Neutrophil (primary cell): ENCODE results near the gene OR10J4.

Experiments
- H3K27ac ChIP-seq: fragments of 200-600 bp; sonication (generic); 2 replicates; pipeline ENCODE4 v1.5.1; 2016; ENCODE audit warnings: mild to moderate bottlenecking, moderate library complexity
- H3K27me3 ChIP-seq: fragments of 200-600 bp; sonication (generic); 2 replicates; pipeline ENCODE4 v1.6.0; 2016; ENCODE audit warnings: mild to moderate bottlenecking
- H3K36me3 ChIP-seq: fragments of 200-600 bp; sonication (generic); 2 replicates; pipeline ENCODE4 v1.5.1; 2017
- H3K4me1 ChIP-seq, 2 experiments: fragments of 200-600 bp in 1 of 2; sonication (generic) in 1 of 2; 1 replicate in 1 of 2; 2 replicates in 1 of 2; pipeline versions ENCODE4 v1.5.1 to v1.6.1; 2013 to 2016; ENCODE audit warnings: low read depth in 1 of 2, low read length in 1 of 2, mild to moderate bottlenecking in 1 of 2, moderate library complexity in 1 of 2; ENCODE audit not compliant: control insufficient read depth in 1 of 2, insufficient read depth in 1 of 2
- H3K4me3 ChIP-seq, 2 experiments: fragments of 200-600 bp in 1 of 2; sonication (generic) in 1 of 2; 1 replicate in 1 of 2; 2 replicates in 1 of 2; pipeline ENCODE4 v1.5.1; 2013 to 2016; ENCODE audit warnings: low read depth in 1 of 2, low read length in 1 of 2, mild to moderate bottlenecking in 1 of 2, moderate library complexity in 1 of 2
- H3K9me3 ChIP-seq: fragments of 200-600 bp; sonication (generic); 2 replicates; pipeline ENCODE4 v1.5.1; 2016
- TF ChIP-seq, protein P1 (sequence below): fragments of 200-600 bp; sonication (generic); IDR thresholded peaks from 2 replicates; pipeline ENCODE4 v1.5.1; 2016; ENCODE audit warnings: antibody characterized with exemption

The OR10J4 gene

DNA sequence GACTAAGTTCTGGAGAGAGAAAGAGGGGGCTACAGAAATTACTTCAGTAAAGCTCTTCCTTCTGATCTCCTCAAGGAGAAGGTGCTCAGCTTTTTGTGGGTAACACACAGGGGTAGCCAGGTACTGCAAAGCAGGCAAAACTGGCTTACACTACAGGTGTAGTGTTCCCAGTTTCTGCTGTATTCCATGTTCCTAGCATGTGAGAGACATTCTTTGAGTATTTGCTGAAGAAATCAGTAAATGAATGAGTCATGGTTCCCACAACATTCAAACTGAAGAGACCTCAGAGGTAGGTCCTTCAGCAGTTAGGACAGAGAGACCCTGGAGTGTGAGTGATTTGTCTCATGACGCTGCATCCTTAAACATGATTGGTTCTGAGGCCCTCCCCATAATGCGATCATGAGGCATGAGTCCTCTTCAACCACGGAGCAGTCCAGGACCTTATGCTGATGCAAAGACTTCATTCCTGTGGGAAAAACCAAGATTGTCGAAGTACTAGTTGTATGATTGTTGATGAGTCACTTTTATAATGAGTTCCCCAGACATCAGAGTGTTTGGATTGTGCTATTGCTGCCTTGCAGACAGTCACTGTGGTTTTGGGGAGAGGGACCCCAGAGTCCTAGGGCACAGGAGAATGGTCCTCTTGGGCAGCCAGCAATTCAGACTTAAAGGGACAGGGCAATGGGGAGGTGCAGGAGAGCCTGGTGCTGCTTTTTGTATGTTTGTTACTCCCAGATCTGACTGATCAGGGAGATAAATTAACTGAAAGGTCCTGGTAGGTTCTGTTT, 2.7 kb upstream of the OR10J4 start:
- TF ChIP-seq, protein P1, sequence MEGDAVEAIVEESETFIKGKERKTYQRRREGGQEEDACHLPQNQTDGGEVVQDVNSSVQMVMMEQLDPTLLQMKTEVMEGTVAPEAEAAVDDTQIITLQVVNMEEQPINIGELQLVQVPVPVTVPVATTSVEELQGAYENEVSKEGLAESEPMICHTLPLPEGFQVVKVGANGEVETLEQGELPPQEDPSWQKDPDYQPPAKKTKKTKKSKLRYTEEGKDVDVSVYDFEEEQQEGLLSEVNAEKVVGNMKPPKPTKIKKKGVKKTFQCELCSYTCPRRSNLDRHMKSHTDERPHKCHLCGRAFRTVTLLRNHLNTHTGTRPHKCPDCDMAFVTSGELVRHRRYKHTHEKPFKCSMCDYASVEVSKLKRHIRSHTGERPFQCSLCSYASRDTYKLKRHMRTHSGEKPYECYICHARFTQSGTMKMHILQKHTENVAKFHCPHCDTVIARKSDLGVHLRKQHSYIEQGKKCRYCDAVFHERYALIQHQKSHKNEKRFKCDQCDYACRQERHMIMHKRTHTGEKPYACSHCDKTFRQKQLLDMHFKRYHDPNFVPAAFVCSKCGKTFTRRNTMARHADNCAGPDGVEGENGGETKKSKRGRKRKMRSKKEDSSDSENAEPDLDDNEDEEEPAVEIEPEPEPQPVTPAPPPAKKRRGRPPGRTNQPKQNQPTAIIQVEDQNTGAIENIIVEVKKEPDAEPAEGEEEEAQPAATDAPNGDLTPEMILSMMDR, result no peak
- H3K4me3 ChIP-seq, result no peak overlapping the region
- no peaks in the 10 kb centered on the region for H3K27me3 ChIP-seq
- H3K9me3 ChIP-seq, result no peaks in the 10 kb centered on the region
- H3K27ac ChIP-seq, result no peak overlapping the region
- H3K36me3 ChIP-seq, result no peaks in the 10 kb centered on the region
- no peaks in the 10 kb centered on the region for H3K4me1 ChIP-seq

DNA sequence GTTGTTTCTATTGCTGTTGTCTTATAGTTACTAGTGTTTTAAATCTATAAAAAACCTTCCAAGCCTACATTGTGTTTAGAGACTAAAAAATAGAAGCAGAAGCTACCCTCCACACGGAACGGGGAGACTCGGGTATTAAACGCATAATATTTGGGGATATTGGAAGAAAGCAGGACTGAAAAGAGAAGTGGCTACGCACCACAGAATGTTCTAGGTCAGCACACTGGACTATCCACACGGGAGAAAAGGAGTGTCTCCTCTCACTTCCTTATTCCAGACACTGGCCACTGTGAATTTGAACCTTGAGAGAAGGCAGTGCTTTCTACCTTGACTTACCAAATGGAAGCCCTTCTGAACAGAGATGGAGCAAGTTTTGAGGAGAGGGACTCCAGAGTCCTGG, 1.0 kb upstream of the OR10J4 start:
- no peaks in the 10 kb centered on the region for H3K27me3 ChIP-seq
- no peak overlapping the region for H3K27ac ChIP-seq
- H3K4me1 ChIP-seq, result no peaks in the 10 kb centered on the region
- no peak overlapping the region for H3K4me3 ChIP-seq
- TF ChIP-seq, protein P1, result no peak
- no peaks in the 10 kb centered on the region for H3K36me3 ChIP-seq
- no peaks in the 10 kb centered on the region for H3K9me3 ChIP-seq

DNA sequence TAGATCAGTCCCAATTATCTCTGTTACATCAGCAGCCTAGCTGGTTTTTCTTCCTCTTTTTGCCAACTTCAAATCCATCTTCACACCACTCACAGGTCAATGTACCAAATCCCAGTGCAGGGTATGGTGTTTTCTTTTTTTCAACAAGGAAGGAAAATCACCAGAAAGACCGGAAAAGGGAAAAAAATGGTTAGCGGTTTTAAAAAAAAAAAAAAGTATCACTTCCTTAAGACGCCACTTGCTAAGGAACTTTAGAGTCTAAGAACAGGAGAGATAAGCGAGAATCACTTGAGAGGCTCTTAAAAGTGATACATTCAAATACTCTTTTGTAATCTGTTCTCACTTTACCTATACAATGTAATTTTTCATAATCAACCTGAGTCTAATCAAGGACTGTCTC, 4.5 kb downstream of the OR10J4 start:
- Histone ChIP-seq H3K27ac (no peak overlapping the region), H3K4me3 (no peak overlapping the region), H3K36me3 (no peaks in the 10 kb centered on the region), H3K9me3 (no peaks in the 10 kb centered on the region), H3K4me1 (no peaks in the 10 kb centered on the region), H3K27me3 (no peaks in the 10 kb centered on the region)
- TF ChIP-seq, protein P1, result no peak

DNA sequence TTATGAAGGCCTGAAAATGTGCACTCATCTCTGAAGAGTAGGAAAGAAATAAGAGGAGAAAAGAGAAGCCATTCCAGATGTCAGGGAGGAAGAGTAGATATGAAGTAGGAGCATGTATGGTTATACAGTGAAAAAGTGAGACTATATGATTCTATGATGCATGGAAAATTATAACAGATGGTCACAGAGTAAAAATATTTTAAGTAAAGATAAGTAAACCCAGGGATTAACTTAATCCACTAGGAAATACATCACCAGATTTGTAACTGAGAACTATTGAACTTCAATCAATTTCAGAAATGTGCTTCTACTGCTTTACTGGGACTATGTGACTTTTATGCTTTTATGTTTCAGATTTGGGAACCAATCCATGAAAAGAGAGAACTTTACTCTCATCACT, 7.4 kb downstream of the OR10J4 start, which contains the start of gene OR10J1:
OR10J1 (plus strand) TSS at position 301 of the 400 bp plus-strand sequence; CDS start at position 371, 70 bp downstream.
- TF ChIP-seq, protein P1, result no peak
- Histone ChIP-seq H3K4me1 (no peaks in the 10 kb centered on the region), H3K9me3 (no peaks in the 10 kb centered on the region), H3K27me3 (no peaks in the 10 kb centered on the region), H3K27ac (no peak within 1 kb of the TSS), H3K4me3 (no peak within 1 kb of the TSS), H3K36me3 (no peaks in the 10 kb centered on the region)

DNA sequence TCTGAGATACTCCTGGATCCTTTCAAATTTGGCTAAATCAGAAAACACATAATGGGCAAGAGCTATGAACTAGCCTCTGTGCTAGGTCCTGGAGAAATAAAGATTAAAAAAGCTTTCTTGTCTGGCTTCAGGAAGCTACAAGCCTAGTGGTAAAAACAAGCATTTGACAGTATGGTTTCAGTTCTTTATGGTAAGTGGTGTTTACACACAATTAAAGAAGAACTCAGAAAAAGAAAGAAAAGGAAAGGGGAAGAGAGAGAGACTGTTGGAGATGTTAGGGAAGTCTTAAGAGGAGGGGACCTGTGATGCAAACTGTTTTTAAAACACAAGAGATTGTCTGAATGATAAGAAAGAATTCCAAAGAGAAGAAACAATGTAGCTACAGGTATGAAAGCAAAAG, 9.4 kb downstream of the OR10J4 start:
- no peak overlapping the region for H3K4me3 ChIP-seq

More for the DNA sequence above, 9.4 kb downstream of the OR10J4 start:
- H3K27me3 ChIP-seq, result no peaks in the 10 kb centered on the region
- no peaks in the 10 kb centered on the region for H3K4me1 ChIP-seq
- TF ChIP-seq, protein P1, result no peak
- no peaks in the 10 kb centered on the region for H3K9me3 ChIP-seq
- no peaks in the 10 kb centered on the region for H3K36me3 ChIP-seq
- H3K27ac ChIP-seq, result no peak overlapping the region
